HG02798 (cell line): ENCODE measurements around the gene AQP7.
"Not testable (repeated sequence)": the region's sequence is repeated elsewhere in the genome, so short reads cannot be mapped to it uniquely, and the experiment has no call there.

Experiments used
- ATAC-seq: cut with Tn5 transposase; IDR thresholded peaks from one replicate; pipeline ENCODE4 v1.9.1; 2021; ENCODE audit warnings: mild to moderate bottlenecking; ENCODE audit not compliant: unreplicated experiment, poor library complexity

Gene AQP7

GRCh38 chr9:33401809-33402208 lies 559 bp downstream of the AQP7 start:
- not testable (repeated sequence) for ATAC-seq

- not testable (repeated sequence) for ATAC-seq
These were observed 3.3 kb downstream of the AQP7 start for GRCh38 chr9:33399047-33399446.

GRCh38 chr9:33397801-33398200 lies 4.6 kb downstream of the AQP7 start:
- ATAC-seq: not testable (repeated sequence)

- not testable (repeated sequence) for ATAC-seq
These were observed 7.0 kb downstream of the AQP7 start for GRCh38 chr9:33395159-33395879.

- ATAC-seq: not testable (repeated sequence)
These were observed 8.4 kb downstream of the AQP7 start for GRCh38 chr9:33393986-33394385.

GRCh38 chr9:33393581-33393980 lies 8.8 kb downstream of the AQP7 start:
- no peak for ATAC-seq

GRCh38 chr9:33392591-33393021 lies 9.8 kb downstream of the AQP7 start:
- ATAC-seq: not testable (repeated sequence)

GRCh38 chr9:33391111-33391771 lies 11.1 kb downstream of the AQP7 start:
- not testable (repeated sequence) for ATAC-seq

GRCh38 chr9:33388110-33388994 lies 14.0 kb downstream of the AQP7 start:
- ATAC-seq: no peak

- ATAC-seq: not testable (repeated sequence)
These were observed 15.4 kb downstream of the AQP7 start for GRCh38 chr9:33386998-33387397.

- not testable (repeated sequence) for ATAC-seq
These were observed 15.7 kb downstream of the AQP7 start for GRCh38 chr9:33386641-33386996.

GRCh38 chr9:33385979-33386640 lies 16.3 kb downstream of the AQP7 start:
- ATAC-seq: not testable (repeated sequence)

GRCh38 chr9:33385536-33385935 lies 16.8 kb downstream of the AQP7 start:
- not testable (repeated sequence) for ATAC-seq

GRCh38 chr9:33383396-33383795 lies 19.0 kb downstream of the AQP7 start:
- not testable (repeated sequence) for ATAC-seq

- ATAC-seq: not testable (repeated sequence)
These were observed 20.0 kb downstream of the AQP7 start for GRCh38 chr9:33382397-33382796.

GRCh38 chr9:33381231-33381791 lies 21.1 kb downstream of the AQP7 start:
- ATAC-seq: no peak

GRCh38 chr9:33380390-33381094 lies 21.8 kb downstream of the AQP7 start:
- no peak for ATAC-seq

- no peak for ATAC-seq
These were observed 22.5 kb downstream of the AQP7 start for GRCh38 chr9:33379666-33380389.
